HepG2 (cell line): ENCODE data around the gene GUK1. TPM values are rescaled to one million over a fixed set of nuclear protein-coding genes. Genes with fewer than 3 reads are reported as not detected.

Experiments
- ATAC-seq: fragments of 200-7000 bp; cut with Tn5 transposase; 3 replicates; pipeline ENCODE4 v1.9.1; 2020; ENCODE audit warnings: mild to moderate bottlenecking, moderate library complexity
- BruUV-seq: library from RNA; stranded (reverse); fragments of 400-500 nt; replicated peaks from 2 replicates; lab custom pipeline; 2021; lab: Mats Ljungman, UMichigan
- CTCF ChIA-PET: fragments of 300-600 bp; formaldehyde crosslinking; extraction: SDS; loops from one replicate; lab custom pipeline; 2021; ENCODE audit warnings: low total read pairs, inconsistent platforms, low intra/inter-chr PET ratio; lab: Yijun Ruan, JAX
- POLR2A ChIA-PET: fragments of 350-600 bp; sonication (Branson Sonifier 250); formaldehyde crosslinking; loops from one replicate; lab custom pipeline; 2020; ENCODE audit warnings: antibody characterized with exemption, inconsistent platforms; lab: Yijun Ruan, JAX
- DNase-seq: peaks from one replicate; pipeline ENCODE4 v3.0.0-alpha.2; 2015; ENCODE audit warnings: low spot score
- FAIRE-seq: peaks from 3 replicates; lab custom pipeline; 2011; peaks lifted over from hg19 to GRCh38; lab: Jason Lieb, UNC
- H2AFZ ChIP-seq: one replicate; pipeline ENCODE4 v1.6.1; 2011; ENCODE audit warnings: low read length, inconsistent platforms
- H3K27ac ChIP-seq: fragments of 300-600 bp; 3 replicates; pipeline ENCODE4 v1.8.0; 2011; ENCODE audit warnings: mixed run types, mild to moderate bottlenecking, mixed read lengths, low read length, inconsistent platforms; ENCODE audit not compliant: insufficient read depth; ENCODE audit errors: extremely low read length
- H3K27me3 ChIP-seq, 2 experiments: fragments of 200-600 bp in 1 of 2; 2 replicates in 1 of 2; 3 replicates in 1 of 2; pipeline versions ENCODE4 v1.6.0 to v1.8.0; 2011; ENCODE audit warnings: low read length in 2 of 2, mild to moderate bottlenecking in 2 of 2, moderate library complexity in 2 of 2, inconsistent platforms in 1 of 2; ENCODE audit not compliant: insufficient read depth in 2 of 2, control insufficient read depth in 1 of 2
- H3K36me3 ChIP-seq, 2 experiments: fragments of 200-600 bp in 1 of 2; replicated peaks in 1 of 2; 2 replicates in 1 of 2; 3 replicates in 1 of 2; pipeline versions ENCODE4 v1.5.1 to v1.8.0; 2011; ENCODE audit warnings: low read length in 2 of 2, inconsistent platforms in 1 of 2; ENCODE audit not compliant: insufficient read depth in 2 of 2, control insufficient read depth in 1 of 2
- H3K4me1 ChIP-seq: 2 replicates; pipeline ENCODE4 v1.5.1; 2012; ENCODE audit warnings: low read length, inconsistent platforms; ENCODE audit not compliant: insufficient read depth
- H3K4me2 ChIP-seq: 2 replicates; pipeline ENCODE4 v1.6.0; 2011; ENCODE audit warnings: low read depth, low read length, inconsistent platforms
- H3K4me3 ChIP-seq, 3 experiments: fragments of 200-600 bp in 1 of 3; sonication (generic), shearing (Covaris generic) in 1 of 3; replicated peaks in 1 of 3; 2 replicates each; pipeline ENCODE4 v1.5.1; 2011 to 2016; ENCODE audit warnings: low read length in 3 of 3, inconsistent platforms in 2 of 3, low read depth in 2 of 3, mild to moderate bottlenecking in 2 of 3, control low read depth in 1 of 3, mixed read lengths in 1 of 3; ENCODE audit not compliant: insufficient read depth in 1 of 3
- H3K79me2 ChIP-seq: one replicate; pipeline ENCODE4 v1.6.1; 2011; ENCODE audit warnings: low read length, inconsistent platforms; ENCODE audit not compliant: insufficient read depth
- H3K9ac ChIP-seq: 2 replicates; pipeline ENCODE4 v1.6.0; 2011; ENCODE audit warnings: mild to moderate bottlenecking, low read depth, low read length, inconsistent platforms; ENCODE audit not compliant: insufficient read depth
- H3K9me3 ChIP-seq: 2 replicates; pipeline ENCODE4 v1.5.1; 2012; ENCODE audit warnings: mild to moderate bottlenecking, low read length
- H4K20me1 ChIP-seq: 2 replicates; pipeline ENCODE4 v1.6.0; 2011; ENCODE audit warnings: inconsistent platforms, mild to moderate bottlenecking, low read length, moderate library complexity; ENCODE audit not compliant: insufficient read depth
- ATF5 ChIP-seq: sonication (generic); formaldehyde crosslinking; IDR thresholded peaks from 2 replicates; pipeline ENCODE4 v1.4.0; 2020; ENCODE audit warnings: mild to moderate bottlenecking, low read depth, missing genetic modification reagents
- CCDC6 ChIP-seq: sonication (generic); formaldehyde crosslinking; IDR thresholded peaks from 2 replicates; pipeline ENCODE4 v1.8.1; 2022; ENCODE audit warnings: mild to moderate bottlenecking, missing genetic modification reagents, moderate library complexity
- CSRNP2 ChIP-seq: sonication (generic); formaldehyde crosslinking; conservative IDR thresholded peaks from 2 replicates; pipeline ENCODE4 v1.8.0; 2022; ENCODE audit warnings: low read depth, missing genetic modification reagents
- FLYWCH1 ChIP-seq: sonication (generic); formaldehyde crosslinking; IDR thresholded peaks from 2 replicates; pipeline ENCODE4 v1.8.1; 2023; ENCODE audit warnings: mild to moderate bottlenecking, missing genetic modification reagents
- KLF12 ChIP-seq: sonication (generic); formaldehyde crosslinking; IDR thresholded peaks from 2 replicates; pipeline ENCODE4 v1.4.0; 2020; ENCODE audit warnings: missing genetic modification reagents, borderline replicate concordance
- MAX ChIP-seq: IDR thresholded peaks from 2 replicates; pipeline ENCODE4 v1.6.1; 2012; ENCODE audit warnings: inconsistent platforms
- PRPF4 ChIP-seq: fragments of 200-400 bp; formaldehyde crosslinking; IDR thresholded peaks from 2 replicates; pipeline ENCODE4 v1.6.1; 2016; ENCODE audit warnings: low read length, low read depth; ENCODE audit not compliant: poor library complexity, severe bottlenecking
- SMAD1 ChIP-seq: sonication (generic); formaldehyde crosslinking; IDR thresholded peaks from 2 replicates; pipeline ENCODE4 v1.4.0; 2020; ENCODE audit warnings: missing genetic modification reagents, low read depth, mild to moderate bottlenecking, borderline replicate concordance
- SRY ChIP-seq: sonication (generic); formaldehyde crosslinking; IDR thresholded peaks from 2 replicates; pipeline ENCODE4 v1.8.0; 2022; ENCODE audit warnings: mild to moderate bottlenecking, missing genetic modification reagents
- ZBTB34 ChIP-seq: sonication (generic); formaldehyde crosslinking; IDR thresholded peaks from 2 replicates; pipeline ENCODE4 v1.8.0; 2022; ENCODE audit warnings: mild to moderate bottlenecking, missing genetic modification reagents
- ZNF616 ChIP-seq: sonication (generic); formaldehyde crosslinking; IDR thresholded peaks from 2 replicates; pipeline ENCODE4 v1.5.0; 2020; ENCODE audit warnings: low read depth, mild to moderate bottlenecking, missing genetic modification reagents
- ZNF619 ChIP-seq: sonication (generic); formaldehyde crosslinking; IDR thresholded peaks from 2 replicates; pipeline ENCODE4 v1.4.0; 2020; ENCODE audit warnings: mild to moderate bottlenecking, missing genetic modification reagents
- ZNF7 ChIP-seq: IDR thresholded peaks from 2 replicates; pipeline ENCODE4 v1.6.1; 2016; ENCODE audit warnings: missing biosample characterization, missing genetic modification reagents
- WGBS: methylation state at CpG from one replicate; pipeline ENCODE4 v1.1.6; 2017; ENCODE audit warnings: low lambda C conversion rate; 5-methylcytosine and 5-hydroxymethylcytosine counted together
- in situ Hi-C: cut with HindIII; loops from 2 replicates; pipeline ENCODE4 v1.10.0; 2017; ENCODE audit warnings: low pct_unique_long_range_greater_than_20kb; ENCODE audit not compliant: extremely low pct_ligation_motif_present
- intact Hi-C: fragments of 100-400 bp; cut with micrococcal nuclease; formaldehyde crosslinking; loops from one replicate; pipeline ENCODE4 v1.10.0; 2022; ENCODE audit not compliant: unreplicated experiment
- polyA plus RNA-seq, 8 experiments: library from polyadenylated mRNA; depleted of rRNA in 3 of 8; stranded (reverse) in 7 of 8; unstranded in 1 of 8; fragments of >200 nt; fragmentation: Illumina TruSeq in 4 of 8; extraction: Trizol in 4 of 8; gene quantifications; 2 replicates each; pipeline versions ENCODE4 v1.2.1 to v1.2.3, GENCODE V29; 2011 to 2016; ENCODE audit warnings: low read depth in 4 of 8, missing spikeins in 1 of 8, mixed read lengths in 1 of 8; ENCODE audit not compliant: insufficient read depth in 1 of 8
- total RNA-seq, 5 experiments: library from RNA; depleted of rRNA; stranded (reverse); fragments of >200 nt; fragmentation: Illumina TruSeq; extraction: Trizol; gene quantifications; 2 replicates each; pipeline ENCODE4 v1.2.3, GENCODE V29; 2016; ENCODE audit warnings: low read depth in 1 of 5

Gene GUK1
- total and polyA plus RNA-seq, 2 of the 13 experiments (the other 11 are each of a cell fraction or from before 2014, with no cell fraction given): 116 to 154 TPM

GRCh38 chr1:228125185-228125584 is 14.9 kb upstream of the GUK1 start:
- Histone ChIP-seq H3K9ac (no peak overlapping the region), H3K4me2 (no peak overlapping the region), H3K4me3 (no peak overlapping the region), H4K20me1 (no peaks in the 10 kb centered on the region), H3K79me2 (no peaks in the 10 kb centered on the region), H3K36me3 (no peaks in the 10 kb centered on the region), H3K4me1 (peaks cover 14% of the 10 kb centered on the region), H3K27ac (no peak overlapping the region), H3K27me3 (no peaks in the 10 kb centered on the region), H3K9me3 (no peaks in the 10 kb centered on the region), H2AFZ (no peak overlapping the region)
- no peak for TF ChIP-seq ZBTB34
- ChIA-PET POLR2A (no interaction called here), CTCF (no interaction called here)
- FAIRE-seq (no peak), ATAC-seq (no peak), DNase-seq (no peak)
- BruUV-seq: no TSS peak
- intact Hi-C loops: no loop called here
- in situ Hi-C loops: no loop called here
- 45% methylated on average over 5 of the region's 5 CpGs for WGBS

GRCh38 chr1:228131766-228132165 is 8.3 kb upstream of the GUK1 start:
- BruUV-seq: no TSS peak

More at GRCh38 chr1:228131766-228132165, 8.3 kb upstream of the GUK1 start:
- no peaks in the 10 kb centered on the region for H4K20me1 ChIP-seq
- intact Hi-C loops: loop anchor here (1.0 to 2.0 kb wide), 4 partner anchors 9 to 60 kb away; partner anchors contain the start of gene GUK1
- no peaks in the 10 kb centered on the region for H3K79me2 ChIP-seq
- H3K4me1 ChIP-seq: 0 out of 2 replicates have a peak, but pooled peaks cover 4% of the 10 kb centered on the region
- no peak overlapping the region; a peak in 1 of 6 replicates for H3K4me3 ChIP-seq
- peaks cover 0 to 8% of the 10 kb centered on the region in 2 experiments; a peak in 2 of 5 replicates for H3K27me3 ChIP-seq
- no peak for ATAC-seq
- in situ Hi-C loops: no loop called here
- DNase-seq: no peak
- ChIA-PET CTCF (interaction anchor here (1.5 to 1.8 kb wide), 2 partner anchors 34 to 60 kb away, joined by 7 to 12 read pairs; partner anchors contain the start of gene IBA57), POLR2A (no interaction called here)
- no peaks in the 10 kb centered on the region for H3K36me3 ChIP-seq
- H2AFZ ChIP-seq: no peak overlapping the region
- FAIRE-seq: no peak
- no peak overlapping the region for H3K9ac ChIP-seq
- no peak overlapping the region for H3K4me2 ChIP-seq
- TF ChIP-seq ZNF616 (CRISPR knock-in tag) (no peak), FLYWCH1 (CRISPR knock-in tag) (no peak), ATF5 (no peak), CCDC6 (CRISPR knock-in tag) (no peak), KLF12 (no peak), SMAD1 (CRISPR knock-in tag) (no peak), ZNF7 (CRISPR knock-in tag) (no peak), PRPF4 (no peak), ZNF619 (CRISPR knock-in tag) (no peak), SRY (no peak), CSRNP2 (no peak), MAX (no peak)
- no peak overlapping the region for H3K27ac ChIP-seq
- H3K9me3 ChIP-seq: no peaks in the 10 kb centered on the region
- 2% methylated on average over 2 of the region's 2 CpGs for WGBS
